Upper lobe of right lung (tissue), 1 donor: Measurements from ENCODE around the gene RPP25. TPM values are rescaled to one million over a fixed set of nuclear protein-coding genes. Genes with fewer than 3 reads are reported as not detected.
A peak's percentile ranks its signal among the peaks of the same experiment; 100 is the strongest.

Experiments used
- ATAC-seq: fragments of 200-7000 bp; cut with Tn5 transposase; one replicate; pipeline ENCODE4 v1.9.1; 2020; ENCODE audit warnings: mild to moderate bottlenecking, moderate library complexity
- DNase-seq: peaks from one replicate; pipeline ENCODE4 v3.0.0-alpha.2; 2020
- H3K27ac ChIP-seq: fragments of 200-600 bp; one replicate; pipeline ENCODE4 v1.8.0; 2022
- H3K27me3 ChIP-seq: fragments of 200-600 bp; one replicate; pipeline ENCODE4 v1.8.0; 2022; ENCODE audit warnings: mild to moderate bottlenecking
- H3K36me3 ChIP-seq: fragments of 200-600 bp; one replicate; pipeline ENCODE4 v1.8.0; 2022
- H3K4me1 ChIP-seq: fragments of 200-600 bp; one replicate; pipeline ENCODE4 v1.8.0; 2022
- H3K4me3 ChIP-seq: fragments of 200-600 bp; one replicate; pipeline ENCODE4 v1.8.0; 2022; ENCODE audit warnings: mild to moderate bottlenecking
- H3K9me3 ChIP-seq: fragments of 200-600 bp; one replicate; pipeline ENCODE4 v1.8.0; 2022
- intact Hi-C: fragments of 100-400 bp; cut with DNase I; formaldehyde crosslinking; loops from one replicate; pipeline ENCODE4 v1.11.0; 2022
- total RNA-seq: library from RNA; stranded (reverse); fragmentation: NEBNext Ultra II Directional; extraction: Animal tissue kit (Norgen Biotek cat#: 25700); gene quantifications from one replicate; pipeline ENCODE4 v1.2.1, GENCODE V29; 2021
- TF ChIP-seq, protein P1 (sequence below): fragments of 200-600 bp; IDR thresholded peaks from one replicate; pipeline ENCODE4 v1.8.0; 2022; ENCODE audit warnings: antibody characterized with exemption
- donor health status: DM: no; HTN: yes; CAD: no; lungs with severe emphysema.

RPP25 gene
- total RNA-seq, 1 donor from 2014 or later, result 20.2 TPM

GRCh38 chr15:74955017-74955416 lies 1.6 kb downstream of the RPP25 start:
- H3K27me3 ChIP-seq, result no peaks in the 10 kb centered on the region
- TF ChIP-seq, protein P1, sequence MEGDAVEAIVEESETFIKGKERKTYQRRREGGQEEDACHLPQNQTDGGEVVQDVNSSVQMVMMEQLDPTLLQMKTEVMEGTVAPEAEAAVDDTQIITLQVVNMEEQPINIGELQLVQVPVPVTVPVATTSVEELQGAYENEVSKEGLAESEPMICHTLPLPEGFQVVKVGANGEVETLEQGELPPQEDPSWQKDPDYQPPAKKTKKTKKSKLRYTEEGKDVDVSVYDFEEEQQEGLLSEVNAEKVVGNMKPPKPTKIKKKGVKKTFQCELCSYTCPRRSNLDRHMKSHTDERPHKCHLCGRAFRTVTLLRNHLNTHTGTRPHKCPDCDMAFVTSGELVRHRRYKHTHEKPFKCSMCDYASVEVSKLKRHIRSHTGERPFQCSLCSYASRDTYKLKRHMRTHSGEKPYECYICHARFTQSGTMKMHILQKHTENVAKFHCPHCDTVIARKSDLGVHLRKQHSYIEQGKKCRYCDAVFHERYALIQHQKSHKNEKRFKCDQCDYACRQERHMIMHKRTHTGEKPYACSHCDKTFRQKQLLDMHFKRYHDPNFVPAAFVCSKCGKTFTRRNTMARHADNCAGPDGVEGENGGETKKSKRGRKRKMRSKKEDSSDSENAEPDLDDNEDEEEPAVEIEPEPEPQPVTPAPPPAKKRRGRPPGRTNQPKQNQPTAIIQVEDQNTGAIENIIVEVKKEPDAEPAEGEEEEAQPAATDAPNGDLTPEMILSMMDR, result no peak

GRCh38 chr15:74954515-74954914 lies 2.1 kb downstream of the RPP25 start:
- peak overlapping the region; percentile 88 for H3K27ac ChIP-seq
- H3K27me3 ChIP-seq, result no peaks in the 10 kb centered on the region
- H3K4me1 ChIP-seq, result peaks cover 49% of the 10 kb centered on the region
- peak overlapping the region; percentile 81 for H3K4me3 ChIP-seq
- H3K9me3 ChIP-seq, result no peaks in the 10 kb centered on the region
- TF ChIP-seq, protein P1, result no peak
- DNase-seq (no peak), ATAC-seq (no peak)
- no peaks in the 10 kb centered on the region for H3K36me3 ChIP-seq
- intact Hi-C loops, result no loop called here

More at GRCh38 chr15:74955017-74955416, 1.6 kb downstream of the RPP25 start:
- Histone ChIP-seq H3K27ac (peak overlapping the region; percentile 88), H3K9me3 (no peaks in the 10 kb centered on the region), H3K4me3 (peak overlapping the region; percentile 81), H3K36me3 (no peaks in the 10 kb centered on the region), H3K4me1 (peaks cover 48% of the 10 kb centered on the region)
- ATAC-seq (no peak), DNase-seq (no peak)
- intact Hi-C loops, result no loop called here

DNA sequence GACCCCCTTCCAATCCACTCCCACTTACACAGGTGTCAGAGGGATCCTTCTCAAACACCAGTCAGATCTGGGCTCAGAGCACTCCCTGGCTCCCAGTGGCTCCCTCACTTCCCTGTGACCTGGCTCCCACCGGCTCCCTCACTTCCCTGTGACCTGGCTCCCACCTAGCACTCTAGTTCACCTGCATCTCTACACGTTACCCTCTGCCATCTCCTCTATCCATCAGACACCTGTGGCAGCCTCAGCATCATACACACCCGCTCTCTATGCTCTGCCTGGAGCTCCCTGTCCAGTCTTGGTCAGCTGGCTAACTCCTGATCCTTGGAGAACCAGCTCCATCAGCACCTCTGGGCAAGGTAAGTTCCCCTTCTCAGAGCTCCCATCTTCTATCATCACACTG lies 5.6 kb downstream of the RPP25 start:
- intact Hi-C loops, result no loop called here
- Histone ChIP-seq H3K9me3 (no peaks in the 10 kb centered on the region), H3K36me3 (no peaks in the 10 kb centered on the region), H3K27me3 (no peaks in the 10 kb centered on the region), H3K27ac (no peak overlapping the region), H3K4me1 (peaks cover 27% of the 10 kb centered on the region), H3K4me3 (no peak overlapping the region)
- TF ChIP-seq, protein P1, result no peak
- ATAC-seq (no peak), DNase-seq (no peak)

- no peaks in the 10 kb centered on the region for H3K36me3 ChIP-seq
- TF ChIP-seq, protein P1, result peak; percentile 99
- ATAC-seq (peak; percentile 93), DNase-seq (no peak)
- no peaks in the 10 kb centered on the region for H3K27me3 ChIP-seq
- intact Hi-C loops, result no loop called here
- no peaks in the 10 kb centered on the region for H3K9me3 ChIP-seq
- H3K4me1 ChIP-seq, result peaks cover 20% of the 10 kb centered on the region
- H3K27ac ChIP-seq, result no peak overlapping the region
- H3K4me3 ChIP-seq, result no peak overlapping the region
Measured at GRCh38 chr15:74950078-74950908, 6.3 kb downstream of the RPP25 start.

GRCh38 chr15:74937590-74938371 lies 18.8 kb downstream of the RPP25 start, which contains the start of gene COX5A:
Gene COX5A (minus strand): TSS chr15:74938073. CDS start chr15:74938014, 59 bp downstream.
- Histone ChIP-seq H3K27me3 (no peaks in the 10 kb centered on the region), H3K9me3 (no peaks in the 10 kb centered on the region), H3K4me1 (peaks cover 29% of the 10 kb centered on the region), H3K4me3 (peak within 1 kb of the TSS; percentile 86), H3K36me3 (no peaks in the 10 kb centered on the region), H3K27ac (peak within 1 kb of the TSS; percentile 91)
- intact Hi-C loops, result no loop called here
- ATAC-seq, result peak; percentile 99
- DNase-seq, result peak; percentile 97
- TF ChIP-seq, protein P1, result no peak
